Neural cell (in vitro differentiated cells): Measurements from ENCODE around the gene ZNF497.

ENCODE experiments used
- CTCF ChIP-seq: fragments of 450-650 bp; IDR thresholded peaks from 2 replicates; pipeline ENCODE4 v1.5.1; 2014; ENCODE audit warnings: antibody characterized with exemption, mild to moderate bottlenecking, moderate library complexity; ENCODE audit not compliant: poor library complexity, severe bottlenecking
- EZH2 ChIP-seq: fragments of 200-600, 300-800 bp; shearing (Covaris generic), sonication (generic); IDR thresholded peaks from 2 replicates; pipeline ENCODE4 v1.6.1; 2014; ENCODE audit warnings: antibody characterized with exemption, low read length, borderline replicate concordance, mild to moderate bottlenecking; ENCODE audit not compliant: insufficient read depth, poor library complexity, severe bottlenecking
- MXI1 ChIP-seq: fragments of 450-650 bp; conservative IDR thresholded peaks from 2 replicates; pipeline ENCODE4 v1.6.1; 2014; ENCODE audit warnings: antibody characterized with exemption, mild to moderate bottlenecking; ENCODE audit not compliant: poor library complexity, severe bottlenecking
- POLR2AphosphoS5 ChIP-seq: IDR thresholded peaks from 2 replicates; pipeline ENCODE4 v1.6.1; 2012
- RAD21 ChIP-seq: fragments of 450-650 bp; conservative IDR thresholded peaks from 2 replicates; pipeline ENCODE4 v1.6.1; 2014; ENCODE audit warnings: antibody characterized with exemption, mild to moderate bottlenecking, moderate library complexity
- TAF1 ChIP-seq: IDR thresholded peaks from 2 replicates; pipeline ENCODE4 v1.6.1; 2012; ENCODE audit warnings: low read depth

- TF ChIP-seq CTCF = no peak
- no peak for TF ChIP-seq EZH2
- no peak for TF ChIP-seq RAD21
- no peak for TF ChIP-seq TAF1
- TF ChIP-seq MXI1 = no peak
- no peak for TF ChIP-seq POLR2AphosphoS5
Observed at GRCh38 chr19:58385313-58385890, 22.9 kb upstream of the ZNF497 start.
